AG09309 (cell line): Measurements from ENCODE around the gene WDR5B.

Experiments used
- DNase-seq: peaks from one replicate; pipeline ENCODE4 v3.0.0-alpha.2; 2010; ENCODE audit warnings: low read depth
- H3K4me3 ChIP-seq: 2 replicates; pipeline ENCODE4 v1.5.1; 2011; ENCODE audit warnings: mild to moderate bottlenecking, low read depth, low read length, moderate library complexity; ENCODE audit not compliant: control insufficient read depth
- CTCF ChIP-seq: IDR thresholded peaks from 2 replicates; pipeline ENCODE4 v1.5.1; 2011; ENCODE audit warnings: mild to moderate bottlenecking, low read depth, low read length, inconsistent platforms; ENCODE audit not compliant: insufficient read depth, control insufficient read depth; ENCODE audit errors: missing control alignments

Gene WDR5B

DNA sequence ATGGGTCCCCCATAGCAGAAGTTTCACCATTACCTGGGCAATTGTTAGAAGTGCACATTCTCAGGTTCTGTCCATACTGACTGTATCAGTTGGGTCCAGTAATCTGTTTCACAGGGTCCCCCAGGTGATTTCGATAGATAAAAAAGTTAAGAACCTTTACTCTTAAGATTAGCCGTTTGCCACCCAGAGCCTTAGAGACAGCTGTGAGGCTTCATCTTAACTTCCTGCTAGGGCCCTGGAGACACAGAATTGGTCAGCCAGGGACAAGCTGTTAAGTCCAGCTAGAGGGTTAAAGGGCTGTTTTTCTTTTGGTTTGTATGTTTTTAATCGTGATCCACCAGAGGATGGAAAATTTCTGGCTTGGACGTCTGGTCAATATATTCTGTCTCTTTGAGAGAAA is 25.2 kb downstream of the WDR5B start:
- no peak overlapping the region for H3K4me3 ChIP-seq
- no peak for TF ChIP-seq CTCF
- no peak for DNase-seq

- no peak for TF ChIP-seq CTCF
- no peak overlapping the region for H3K4me3 ChIP-seq
- DNase-seq = no peak
Measured at GRCh38 chr3:122389892-122390291, 26.0 kb downstream of the WDR5B start.

DNA sequence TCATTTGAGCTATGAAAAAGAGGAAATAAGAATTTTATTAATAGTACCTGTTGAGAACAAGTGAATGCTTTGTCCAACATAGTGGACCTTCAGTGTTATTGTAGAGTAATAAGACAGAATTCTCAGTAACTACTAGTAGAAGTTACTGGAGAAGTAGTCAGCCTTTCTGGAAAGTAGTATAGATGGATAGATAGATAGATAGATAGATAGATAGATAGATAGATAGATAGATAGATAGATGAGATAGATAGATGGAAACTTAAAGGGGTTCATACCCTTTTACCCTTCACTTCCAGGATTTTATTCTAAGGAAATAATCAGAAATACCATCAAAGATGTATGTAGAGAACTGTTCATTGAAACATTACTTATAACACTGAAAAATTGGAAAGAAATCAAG is 26.7 kb downstream of the WDR5B start:
- TF ChIP-seq CTCF = no peak
- DNase-seq = no peak
- no peak overlapping the region for H3K4me3 ChIP-seq

DNA sequence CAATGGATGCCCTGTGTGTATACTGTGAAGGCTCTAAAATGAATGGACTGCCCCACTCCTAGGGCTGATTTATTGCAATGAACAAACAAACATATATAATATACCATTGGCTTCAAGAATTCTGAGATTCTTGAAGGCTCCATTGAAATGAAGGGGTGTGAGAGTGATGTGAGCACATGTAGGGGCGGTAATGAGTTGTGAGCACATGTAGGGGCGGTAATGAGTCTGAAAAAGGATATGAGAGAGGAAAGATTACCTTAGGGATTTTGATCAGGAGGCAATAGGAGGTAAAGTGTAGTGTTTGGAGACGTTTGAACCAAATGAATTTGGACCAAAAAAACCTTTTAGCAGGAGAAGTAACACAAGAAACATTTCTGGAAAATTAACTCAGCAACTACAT is 28.2 kb downstream of the WDR5B start:
- no peak overlapping the region for H3K4me3 ChIP-seq
- no peak for DNase-seq

GRCh38 chr3:122383771-122384697 is 31.8 kb downstream of the WDR5B start, which contains the start of gene FAM162A:
TSS of gene FAM162A (plus strand) at chr3:122384182. CDS start at chr3:122384266, 84 bp downstream.
- H3K4me3 ChIP-seq = peak within 1 kb of the TSS; percentile 91
- peak; percentile 42 for DNase-seq
- peak; percentile 47 for TF ChIP-seq CTCF

More for the DNA sequence above, 28.2 kb downstream of the WDR5B start:
- TF ChIP-seq CTCF = no peak

GRCh38 chr3:122382888-122383666 is 32.8 kb downstream of the WDR5B start, which contains the start of gene MIX23:
TSS of gene MIX23 (minus strand) at chr3:122383231. CDS start at chr3:122383224, 7 bp downstream.
- DNase-seq = peak; percentile 33
- peak within 1 kb of the TSS; percentile 91 for H3K4me3 ChIP-seq
- no peak for TF ChIP-seq CTCF
